ENCODE data around the gene MZT2A.

MZT2A gene

GRCh38 chr2:131492418-131493198 lies 411 bp upstream of the MZT2A start:
- TF ChIP-seq EP300 (IDR thresholded peaks at IDR 0.05; ENCODE audit: borderline replicate concordance) (no peak), CEBPB (IDR thresholded peaks at IDR 0.05) (no peak), REST (IDR thresholded peaks at IDR 0.05; ENCODE audit: low read depth) (no peak), TCF12 (IDR thresholded peaks at IDR 0.05; ENCODE audit: low read depth) (peak; percentile 44), ZBTB7A (IDR thresholded peaks at IDR 0.05; ENCODE audit: low read depth) (peak; percentile 21; the same call in 1 of the 2 replicates), TEAD4 (IDR thresholded peaks at IDR 0.05) (no peak), MAX (IDR thresholded peaks at IDR 0.05) (peak; percentile 80), TAF1 (IDR thresholded peaks at IDR 0.05; ENCODE audit: low read depth) (peak; percentile 72), CREB1 (IDR thresholded peaks at IDR 0.05; ENCODE audit: low read depth) (peak; percentile 94), EGR1 (IDR thresholded peaks at IDR 0.05) (0 out of 2 replicates have a peak, but pooled peaks have one; percentile 22), RAD21 (IDR thresholded peaks at IDR 0.05; ENCODE audit: low read depth) (no peak; the same call in 1 of the 2 replicates), NFIC (IDR thresholded peaks at IDR 0.05) (no peak), YY1 (IDR thresholded peaks at IDR 0.05; ENCODE audit: low read depth) (peak; percentile 92), FOXM1 (IDR thresholded peaks at IDR 0.05; ENCODE audit: borderline replicate concordance, low read depth) (no peak)

- TF ChIP-seq REST (IDR thresholded peaks at IDR 0.05; ENCODE audit: low read depth) (peak; percentile 60), ZBTB7A (IDR thresholded peaks at IDR 0.05; ENCODE audit: low read depth) (no peak), FOXM1 (IDR thresholded peaks at IDR 0.05; ENCODE audit: borderline replicate concordance, low read depth) (no peak), EP300 (IDR thresholded peaks at IDR 0.05; ENCODE audit: borderline replicate concordance) (no peak)
Observed at GRCh38 chr2:131488306-131489205, 3.6 kb downstream of the MZT2A start.

- no peak for TF ChIP-seq FOXM1 (IDR thresholded peaks at IDR 0.05; ENCODE audit: borderline replicate concordance, low read depth)
- TF ChIP-seq REST (IDR thresholded peaks at IDR 0.05; ENCODE audit: low read depth), result no peak
- TF ChIP-seq MAX (IDR thresholded peaks at IDR 0.05), result no peak
- TF ChIP-seq TEAD4 (IDR thresholded peaks at IDR 0.05), result no peak
- no peak for TF ChIP-seq USF1 (IDR thresholded peaks at IDR 0.05)
- no peak for TF ChIP-seq NFIC (IDR thresholded peaks at IDR 0.05)
- no peak for TF ChIP-seq ZBTB7A (IDR thresholded peaks at IDR 0.05; ENCODE audit: low read depth)
- no peak for TF ChIP-seq TCF12 (IDR thresholded peaks at IDR 0.05; ENCODE audit: low read depth)
- no peak for TF ChIP-seq EGR1 (IDR thresholded peaks at IDR 0.05)
- TF ChIP-seq YY1 (IDR thresholded peaks at IDR 0.05; ENCODE audit: low read depth), result no peak
- no peak for TF ChIP-seq RAD21 (IDR thresholded peaks at IDR 0.05; ENCODE audit: low read depth)
- TF ChIP-seq EP300 (IDR thresholded peaks at IDR 0.05; ENCODE audit: borderline replicate concordance), result no peak
- no peak for TF ChIP-seq TAF1 (IDR thresholded peaks at IDR 0.05; ENCODE audit: low read depth)
Observed at GRCh38 chr2:131475831-131476230, 16.4 kb downstream of the MZT2A start, which contains the start of gene TUBA3D. TSS of gene TUBA3D (plus strand) at chr2:131476119. CDS start at chr2:131476200, 81 bp downstream.

GRCh38 chr2:131471624-131472023 lies 20.6 kb downstream of the MZT2A start:
- 0 out of 2 replicates have a peak, but pooled peaks have one; percentile 15 for TF ChIP-seq NFIC (IDR thresholded peaks at IDR 0.05)

Data from Ishikawa (cell line).